ENCODE data around the gene FAM20C.

The FAM20C gene

DNA sequence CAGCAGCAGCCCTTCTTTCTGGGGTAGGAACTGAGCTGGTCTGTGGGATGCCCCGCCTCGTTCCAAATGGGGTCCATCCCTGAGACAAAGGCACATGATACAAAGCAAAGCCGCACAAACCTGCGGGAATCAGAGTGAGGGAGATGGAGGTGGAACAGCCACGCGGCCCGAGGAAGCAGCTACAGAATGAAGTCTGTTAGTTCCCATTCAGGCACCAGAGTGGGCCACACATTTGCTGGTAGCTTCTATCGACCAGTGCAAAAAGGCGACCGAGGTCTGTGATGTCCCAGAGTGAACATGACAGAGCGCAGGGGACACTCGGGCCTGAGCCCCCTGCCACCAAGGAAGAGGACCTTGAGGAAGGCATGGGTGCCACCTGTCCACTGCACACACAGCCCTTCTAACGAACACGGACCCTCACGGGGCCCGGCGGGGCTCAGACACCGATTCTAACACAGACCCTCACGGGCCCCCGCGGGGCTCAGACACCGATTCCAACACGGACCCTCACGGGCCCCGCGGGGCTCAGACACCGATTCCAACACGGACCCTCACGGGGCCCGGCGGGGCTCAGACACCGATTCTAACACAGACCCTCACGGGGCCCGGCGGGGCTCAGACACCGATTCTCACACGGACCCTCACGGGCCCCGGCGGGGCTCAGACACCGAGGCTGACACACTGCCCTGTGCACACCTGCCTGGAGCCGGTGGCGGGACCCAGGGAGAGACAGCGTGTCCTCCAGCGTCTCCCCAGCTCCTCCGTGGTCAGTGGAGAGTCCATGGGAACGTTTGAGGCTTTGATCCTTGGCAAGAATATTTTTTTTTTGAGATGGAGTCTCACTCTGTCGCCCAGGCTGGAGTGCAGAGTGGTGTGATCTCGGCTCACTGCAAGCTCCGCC lies 32.8 kb upstream of the FAM20C start:
- no peak for DNase-seq

DNA sequence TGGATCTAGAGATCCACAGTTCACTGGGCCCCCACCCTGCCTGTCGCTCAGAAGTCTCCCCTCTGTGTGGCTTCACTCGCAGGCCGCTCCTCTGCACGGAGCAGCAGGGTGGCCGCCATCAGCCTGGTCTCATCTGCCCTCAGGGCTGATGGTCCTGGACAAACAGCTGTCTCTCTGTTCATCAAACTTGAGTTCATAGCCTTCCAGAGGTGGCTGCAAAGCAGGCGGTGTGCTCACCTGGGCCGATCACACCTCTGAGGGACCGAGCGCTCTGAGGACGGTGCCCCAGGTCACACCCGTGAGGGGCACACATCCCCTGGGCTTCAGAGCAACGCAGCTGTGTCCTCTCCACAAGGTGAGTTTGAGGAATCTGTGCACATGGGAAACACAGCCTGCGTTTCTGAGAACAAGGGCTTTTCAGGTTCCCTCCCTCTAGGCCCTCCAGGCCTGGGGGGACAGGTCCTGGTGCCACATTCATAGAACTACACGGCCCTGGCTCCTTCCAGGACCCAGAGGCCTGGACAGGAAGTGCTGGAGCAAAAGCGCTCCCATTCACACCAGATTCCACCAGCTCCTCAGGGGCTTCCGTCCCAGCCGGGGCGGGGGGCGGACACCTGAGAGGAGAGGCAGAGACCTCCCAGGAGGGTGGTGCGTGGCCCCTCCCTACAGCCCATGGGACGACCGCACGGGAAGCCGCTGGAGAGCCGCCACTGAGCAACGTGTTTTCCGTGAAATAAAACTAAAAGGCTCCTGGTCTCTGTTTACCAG lies 31.2 kb upstream of the FAM20C start:
- no peak for DNase-seq

DNA sequence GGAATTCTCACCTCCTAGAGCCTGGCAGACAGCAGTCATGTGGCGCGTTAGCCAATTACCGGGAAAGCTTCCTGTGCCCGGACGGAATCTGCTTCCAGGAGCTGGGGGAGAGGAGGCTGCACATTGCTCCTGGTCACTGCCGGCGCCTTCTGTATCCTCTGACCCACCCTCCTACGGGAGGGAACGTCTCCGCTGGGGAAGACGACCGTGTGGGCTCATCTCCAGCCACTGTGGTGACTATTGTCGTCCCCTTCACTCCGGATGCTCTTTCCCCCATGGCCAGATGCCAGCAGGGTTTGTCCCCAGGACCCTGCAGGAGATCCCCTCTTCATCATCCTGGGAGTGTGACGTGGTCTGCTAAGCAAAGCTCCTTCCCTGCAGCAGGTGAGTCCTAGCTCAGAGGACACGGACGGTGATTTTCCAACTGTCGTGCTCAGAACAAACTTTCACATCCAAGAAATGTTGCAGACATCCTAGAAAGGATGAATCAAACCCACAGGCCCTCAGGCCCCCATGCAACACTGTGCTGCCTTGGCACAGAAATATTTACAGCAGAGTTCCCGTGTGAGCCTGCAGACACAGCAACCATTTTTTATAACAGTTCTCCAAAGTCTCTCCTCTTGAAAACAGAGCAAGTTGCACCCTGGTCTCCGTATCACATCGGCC lies 29.6 kb upstream of the FAM20C start:
- DNase-seq, result no peak

GRCh38 chr7:163298-163695 lies 29.1 kb upstream of the FAM20C start:
- DNase-seq, result no peak

- DNase-seq, result no peak
Measured at GRCh38 chr7:163971-164881, 28.1 kb upstream of the FAM20C start.

- DNase-seq, result no peak
Measured at GRCh38 chr7:164882-165660, 27.3 kb upstream of the FAM20C start.

- DNase-seq, result no peak
Measured at GRCh38 chr7:165661-166337, 26.6 kb upstream of the FAM20C start.

DNA sequence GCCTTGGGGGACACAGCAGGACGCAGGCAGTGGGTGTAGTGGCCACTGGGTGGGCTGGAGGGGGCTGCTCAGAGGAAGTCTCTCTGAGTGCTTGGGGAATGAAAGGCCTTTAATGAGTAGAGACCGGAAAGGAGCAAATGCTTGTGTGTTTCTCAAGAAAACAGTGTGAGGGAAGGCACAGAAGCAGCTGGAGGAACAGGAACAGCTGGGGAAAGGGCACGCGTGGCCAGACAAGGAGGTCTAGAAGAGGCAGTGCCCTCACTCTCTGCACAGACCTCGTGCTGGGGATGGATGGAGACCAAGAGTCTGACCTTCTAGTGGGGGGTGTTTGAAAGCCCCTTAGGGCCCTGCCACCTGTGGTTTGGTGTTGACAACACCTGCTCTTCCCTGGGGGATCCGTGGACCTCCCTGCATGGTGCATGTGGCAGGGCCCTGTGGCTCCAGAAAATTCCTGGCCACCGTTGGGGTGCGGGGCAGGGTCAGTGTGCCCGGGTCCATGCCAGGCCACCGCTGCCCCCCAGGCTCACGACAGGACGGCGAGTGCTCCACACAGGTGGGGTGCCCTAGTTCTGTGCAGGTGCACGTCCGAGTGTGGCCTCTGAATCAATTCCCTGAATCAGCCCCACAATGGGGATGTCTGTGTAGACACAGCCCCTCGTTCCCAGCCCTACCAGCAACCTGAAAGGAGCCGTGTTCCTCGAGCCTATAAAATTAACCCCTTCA lies 25.9 kb upstream of the FAM20C start:
- no peak for DNase-seq

DNA sequence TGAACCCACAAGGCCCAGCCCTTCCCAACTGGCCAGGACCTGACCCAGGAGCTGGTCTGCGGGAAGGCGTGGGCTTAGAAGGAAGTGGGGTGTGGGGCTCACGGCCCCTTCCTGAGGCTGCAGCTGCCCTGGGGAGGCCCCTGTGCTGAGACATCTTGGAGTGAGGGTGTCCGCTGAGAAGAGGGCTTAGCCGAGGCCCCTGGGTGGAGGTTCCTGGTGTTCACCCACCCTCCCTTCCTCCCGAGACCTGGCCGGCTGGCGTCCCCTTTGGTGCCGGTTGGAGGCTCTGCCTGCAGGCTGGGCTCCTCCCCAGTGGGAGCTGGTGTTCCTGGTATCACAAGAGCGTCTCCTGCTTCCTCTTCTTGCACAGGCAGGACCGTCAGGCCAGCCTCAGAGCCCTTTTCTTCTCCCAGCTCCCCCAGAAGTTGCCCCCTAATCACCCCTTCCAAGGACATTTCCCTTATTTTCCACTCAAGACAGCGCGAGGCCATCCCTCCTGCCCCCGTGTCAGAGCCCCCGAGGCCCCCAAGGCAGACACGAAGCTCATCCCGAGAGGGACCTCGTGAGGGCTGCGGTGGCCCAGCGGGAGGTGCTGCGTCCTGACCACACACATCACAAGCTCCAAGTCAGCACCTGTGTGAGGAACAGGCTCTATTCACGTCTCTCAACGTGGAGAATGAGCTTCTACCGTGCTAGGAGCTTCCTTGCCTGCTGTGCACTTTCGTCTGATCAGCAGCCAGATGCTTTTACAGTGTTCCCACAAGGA lies 25.1 kb upstream of the FAM20C start:
- DNase-seq, result no peak

DNA sequence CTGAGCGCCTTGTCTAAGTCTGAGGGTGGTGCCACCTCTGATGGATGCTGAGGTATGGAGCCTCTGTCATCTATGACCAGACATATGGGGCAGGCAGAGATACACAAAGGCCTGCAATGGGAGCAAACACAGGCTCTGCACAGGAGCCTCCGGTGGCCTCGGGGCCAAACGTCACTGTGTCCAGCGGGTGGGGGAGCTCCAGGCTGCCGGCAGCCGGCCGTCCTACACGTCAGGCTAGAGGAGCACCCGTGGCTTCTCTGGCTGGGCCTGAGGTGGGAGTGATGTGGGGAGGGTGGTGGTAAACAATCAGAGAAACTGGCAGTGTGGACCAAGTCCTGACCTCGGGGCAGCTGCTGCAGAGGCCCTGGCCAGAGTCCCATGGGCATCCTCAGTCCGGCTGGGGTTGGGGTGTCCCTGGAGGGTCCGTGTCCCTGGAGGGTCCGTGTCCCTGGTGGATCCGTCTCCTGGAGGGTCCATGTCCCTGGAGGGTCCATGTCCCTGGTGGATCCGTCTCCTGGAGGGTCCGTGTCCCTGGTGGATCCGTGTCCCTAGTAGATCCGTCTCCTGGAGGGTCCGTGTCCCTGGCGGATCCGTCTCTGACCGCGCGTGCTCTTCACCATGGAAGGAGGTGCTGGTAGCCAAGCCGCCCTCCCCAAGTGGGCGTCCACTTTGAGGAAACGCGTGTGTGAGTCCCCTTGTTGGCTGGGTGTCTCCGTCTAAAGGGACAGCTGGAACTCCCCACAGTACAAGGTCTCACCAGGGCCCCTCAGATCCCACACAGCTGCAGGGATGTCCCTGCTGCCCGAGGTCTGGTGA lies 24.2 kb upstream of the FAM20C start:
- no peak for DNase-seq

DNA sequence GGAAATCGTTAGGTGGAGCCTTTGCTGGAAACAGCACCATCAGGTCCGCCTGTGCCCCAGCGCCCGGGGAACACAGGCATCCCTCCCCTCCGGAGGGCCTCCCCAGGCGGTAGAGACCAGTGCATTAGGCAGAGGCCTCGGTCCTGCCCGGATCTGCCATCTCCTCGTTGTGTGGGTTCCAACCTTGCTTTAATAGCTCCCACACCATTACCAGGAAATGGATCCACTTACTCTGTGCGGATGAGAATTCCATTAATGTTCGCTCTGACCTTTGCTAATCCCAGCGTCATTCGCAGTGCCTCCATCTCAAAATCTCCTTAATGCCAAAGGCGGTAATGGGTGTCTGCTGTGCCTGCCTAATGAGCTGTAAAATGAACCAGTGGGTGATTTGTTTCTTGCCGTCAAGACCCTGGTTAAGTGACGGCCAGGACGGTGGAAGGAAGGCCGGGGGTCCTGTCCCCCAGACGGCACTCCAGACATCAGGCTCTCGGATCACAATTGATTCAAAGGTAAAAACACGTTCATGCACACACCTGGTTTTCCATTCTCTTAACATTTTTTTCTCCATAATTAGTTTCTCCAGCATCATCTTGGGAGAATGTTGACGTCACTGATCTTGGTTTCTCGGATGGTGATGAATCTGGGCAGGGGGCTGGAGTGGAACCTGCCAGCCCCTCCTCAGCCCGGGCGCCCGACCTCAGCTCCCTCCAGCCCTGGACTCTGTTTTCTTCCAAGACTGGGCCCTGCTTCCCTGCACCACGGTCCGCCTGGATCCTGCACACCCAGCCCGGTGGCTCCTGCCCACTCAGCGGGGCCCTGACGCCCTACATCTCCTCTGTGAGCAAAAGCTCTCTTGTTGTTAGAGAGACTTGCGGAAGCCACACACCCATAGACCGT lies 22.8 kb upstream of the FAM20C start:
- no peak for DNase-seq

- DNase-seq, result no peak
Measured at GRCh38 chr7:170551-171363, 21.6 kb upstream of the FAM20C start.

DNA sequence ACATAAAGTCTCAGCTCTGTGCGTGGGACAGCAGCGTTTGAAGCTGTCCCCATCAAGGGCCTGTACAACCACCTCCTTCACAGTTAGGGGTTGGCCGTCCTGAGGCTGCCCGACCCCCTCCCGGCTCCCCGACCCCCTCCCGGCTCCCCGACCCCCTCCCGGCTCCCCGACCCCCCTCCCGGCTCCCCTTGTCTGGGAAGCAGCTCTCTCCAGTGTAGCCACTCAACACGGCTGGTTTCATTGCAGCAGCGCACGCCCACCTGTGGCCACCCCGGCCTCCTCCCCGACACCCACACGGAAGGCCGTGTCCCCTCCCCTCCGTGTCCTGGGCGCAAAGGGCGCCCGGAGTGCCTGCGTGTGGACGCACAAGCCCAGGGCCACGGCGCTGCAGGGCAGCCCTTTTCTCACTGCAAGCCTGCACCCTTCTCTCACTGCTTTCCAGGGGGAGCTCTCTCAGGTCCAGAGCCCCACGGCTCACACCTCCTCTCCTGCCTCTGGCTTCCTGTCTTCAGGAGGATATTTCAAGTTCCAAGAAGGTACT lies 20.9 kb upstream of the FAM20C start:
- DNase-seq, result no peak

- DNase-seq, result no peak
Measured at GRCh38 chr7:171912-172515, 20.4 kb upstream of the FAM20C start.

- DNase-seq, result no peak
Measured at GRCh38 chr7:173209-173918, 19.0 kb upstream of the FAM20C start.
